WTC11 (cell line): ENCODE data around the gene TSR3.

Source experiments
- ATF3 ChIP-seq: sonication (generic); formaldehyde crosslinking; conservative IDR thresholded peaks from 2 replicates; pipeline ENCODE4 v1.8.1; 2022; ENCODE audit warnings: mild to moderate bottlenecking, missing genetic modification reagents
- ATF6 ChIP-seq: sonication (generic); formaldehyde crosslinking; IDR thresholded peaks from 2 replicates; pipeline ENCODE4 v1.8.1; 2023; ENCODE audit warnings: mild to moderate bottlenecking, missing genetic modification reagents
- CTCF ChIP-seq: fragments of 200-600 bp; IDR thresholded peaks from 2 replicates; pipeline ENCODE4 v1.8.0; 2022; ENCODE audit warnings: antibody characterized with exemption
- FOXK1 ChIP-seq: sonication (generic); formaldehyde crosslinking; IDR thresholded peaks from 2 replicates; pipeline ENCODE4 v1.8.0; 2022; ENCODE audit warnings: mild to moderate bottlenecking, moderate library complexity, missing genetic modification reagents
- JUN ChIP-seq: sonication (generic); formaldehyde crosslinking; IDR thresholded peaks from 2 replicates; pipeline ENCODE4 v1.8.0; 2023; ENCODE audit warnings: mild to moderate bottlenecking, missing genetic modification reagents
- SP1 ChIP-seq: sonication (generic); formaldehyde crosslinking; conservative IDR thresholded peaks from 2 replicates; pipeline ENCODE4 v1.8.1; 2022; ENCODE audit warnings: missing genetic modification reagents
- USF1 ChIP-seq: sonication (generic); formaldehyde crosslinking; IDR thresholded peaks from 2 replicates; pipeline ENCODE4 v1.8.0; 2022; ENCODE audit warnings: mild to moderate bottlenecking, missing genetic modification reagents
- ZNF232 ChIP-seq: sonication (generic); formaldehyde crosslinking; IDR thresholded peaks from 2 replicates; pipeline ENCODE4 v1.8.0; 2022; ENCODE audit warnings: mild to moderate bottlenecking, missing genetic modification reagents
- ZNF263 ChIP-seq: sonication (generic); formaldehyde crosslinking; IDR thresholded peaks from 2 replicates; pipeline ENCODE4 v1.8.1; 2022; ENCODE audit warnings: low read depth, mild to moderate bottlenecking, moderate library complexity, missing genetic modification reagents

GRCh38 chr16:1324286-1324826 is 27.3 kb downstream of the TSR3 start:
- TF ChIP-seq FOXK1 (no peak), CTCF (no peak), ATF3 (CRISPR knock-in tag) (no peak), JUN (no peak), USF1 (CRISPR knock-in tag) (no peak), SP1 (no peak), ZNF263 (CRISPR knock-in tag) (no peak), ATF6 (no peak), ZNF232 (CRISPR knock-in tag) (no peak)
